GM10248 (cell line): Measurements from ENCODE around the gene KCMF1.

Experiments
- CTCF ChIA-PET: fragments of 300-600 bp; sonication (Branson Sonifier 250); formaldehyde crosslinking; extraction: SDS; loops from one replicate; lab custom pipeline; 2021; ENCODE audit warnings: antibody characterized with exemption; lab: Yijun Ruan, JAX
- POLR2A ChIA-PET: fragments of 350-650 bp; sonication (Branson Sonifier 250); formaldehyde crosslinking; extraction: SDS; loops from one replicate; lab custom pipeline; 2020; ENCODE audit warnings: antibody characterized with exemption; lab: Yijun Ruan, JAX
- DNase-seq: peaks from one replicate; pipeline ENCODE4 v3.0.0; 2012; ENCODE audit errors: extremely low spot score
- CTCF ChIP-seq: IDR thresholded peaks from 2 replicates; pipeline ENCODE4 v1.5.1; 2012; ENCODE audit warnings: mild to moderate bottlenecking, low read depth; ENCODE audit errors: extremely low read depth, missing control alignments, control extremely low read depth

The KCMF1 gene

GRCh38 chr2:84931384-84931821 is 39.6 kb upstream of the KCMF1 start:
- no peak for TF ChIP-seq CTCF
- ChIA-PET CTCF (interaction anchor here (1.2 to 4.3 kb wide), 3 partner anchors 8 to 66 kb away, joined by 3 to 31 read pairs (median 4); no protein-coding TSS in a partner anchor), POLR2A (no interaction called here)
- peak; percentile 54 for DNase-seq

- DNase-seq: no peak
- TF ChIP-seq CTCF: no peak
- CTCF ChIA-PET: interaction anchor here (1.0 to 16.4 kb wide), 6 partner anchors 9 to 76 kb away, joined by 3 to 312 read pairs (median 8); no protein-coding TSS in a partner anchor
- POLR2A ChIA-PET: interaction anchor here (1.4 to 2.4 kb wide), 3 partner anchors 8 to 32 kb away, joined by 3 to 15 read pairs (median 13); partner anchors contain the start of gene TMSB10
Measured at GRCh38 chr2:84938194-84938879, 32.6 kb upstream of the KCMF1 start.

DNA sequence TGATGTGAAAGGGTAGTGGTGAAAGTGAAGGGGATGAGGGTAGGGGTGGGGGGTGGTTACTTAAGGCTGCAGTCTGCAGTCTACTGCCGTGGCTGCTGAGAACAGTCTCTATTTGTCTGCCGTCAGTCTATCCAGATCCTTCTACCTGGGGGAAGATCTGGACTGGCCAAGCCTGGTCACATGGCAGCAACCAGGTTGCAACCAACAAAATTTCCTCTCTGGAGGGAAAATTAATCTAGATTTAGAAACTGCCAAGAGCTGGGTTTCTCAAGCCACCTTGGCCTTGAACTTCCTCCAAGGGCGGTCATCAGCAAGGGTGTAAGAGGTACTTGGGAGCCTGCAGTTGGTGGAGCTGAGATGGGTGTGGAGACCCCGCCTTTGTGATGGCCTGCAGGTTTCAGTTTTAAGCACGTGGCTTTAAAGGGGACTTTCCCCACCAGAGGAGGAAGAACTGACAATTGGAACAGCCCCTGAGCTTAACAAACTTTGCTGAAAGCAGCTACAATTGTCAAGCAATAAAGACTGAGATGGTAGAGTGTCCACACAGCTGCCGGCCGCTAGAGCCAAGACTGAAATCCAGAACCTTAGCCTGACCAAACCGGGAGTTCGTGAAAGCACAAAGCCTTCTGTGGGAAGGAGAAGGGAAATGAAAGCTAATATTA is 31.4 kb upstream of the KCMF1 start:
- ChIA-PET POLR2A (interaction anchor here (0.6 to 2.4 kb wide), 8 partner anchors 14 to 388 kb away, joined by 3 to 15 read pairs (median 7); partner anchors contain the start of gene TMSB10), CTCF (interaction anchor here (0.8 to 16.4 kb wide), 15 partner anchors 7 to 341 kb away, joined by 3 to 312 read pairs (median 4); no protein-coding TSS in a partner anchor)
- DNase-seq: peak; percentile 78
- no peak for TF ChIP-seq CTCF

GRCh38 chr2:84940088-84940470 is 30.9 kb upstream of the KCMF1 start:
- TF ChIP-seq CTCF: no peak
- ChIA-PET POLR2A (interaction anchor here (0.6 to 2.4 kb wide), 8 partner anchors 14 to 387 kb away, joined by 3 to 15 read pairs (median 7); partner anchors contain the start of gene TMSB10), CTCF (interaction anchor here (0.8 to 16.4 kb wide), 16 partner anchors 7 to 340 kb away, joined by 3 to 312 read pairs (median 4); no protein-coding TSS in a partner anchor)
- no peak for DNase-seq

GRCh38 chr2:84940831-84941412 is 30.0 kb upstream of the KCMF1 start:
- ChIA-PET CTCF (interaction anchor here (1.2 to 16.4 kb wide), 7 partner anchors 9 to 105 kb away, joined by 3 to 312 read pairs (median 4); no protein-coding TSS in a partner anchor), POLR2A (interaction anchor here (1.0 kb wide), 1 partner anchor 32 kb away, joined by 3 read pairs; no protein-coding TSS in a partner anchor)
- DNase-seq: no peak
- no peak for TF ChIP-seq CTCF

GRCh38 chr2:84942166-84942565 is 28.8 kb upstream of the KCMF1 start:
- no peak for DNase-seq
- ChIA-PET CTCF (interaction anchor here (0.7 to 16.4 kb wide), 5 partner anchors 12 to 74 kb away, joined by 3 to 312 read pairs (median 4); partner anchors contain the start of gene KCMF1), POLR2A (interaction anchor here (1.8 kb wide), 1 partner anchor 16 kb away, joined by 6 read pairs; no protein-coding TSS in a partner anchor)
- TF ChIP-seq CTCF: no peak
